CD4-positive, alpha-beta T cell treated with Interferon alpha-2 for 1 hour (primary cell): Measurements from ENCODE around the gene ADM5.

Source experiments
- DNase-seq, 2 donors: peaks; one replicate each; pipeline ENCODE4 v3.0.0-alpha.2; 2020 to 2022

The ADM5 gene

DNA sequence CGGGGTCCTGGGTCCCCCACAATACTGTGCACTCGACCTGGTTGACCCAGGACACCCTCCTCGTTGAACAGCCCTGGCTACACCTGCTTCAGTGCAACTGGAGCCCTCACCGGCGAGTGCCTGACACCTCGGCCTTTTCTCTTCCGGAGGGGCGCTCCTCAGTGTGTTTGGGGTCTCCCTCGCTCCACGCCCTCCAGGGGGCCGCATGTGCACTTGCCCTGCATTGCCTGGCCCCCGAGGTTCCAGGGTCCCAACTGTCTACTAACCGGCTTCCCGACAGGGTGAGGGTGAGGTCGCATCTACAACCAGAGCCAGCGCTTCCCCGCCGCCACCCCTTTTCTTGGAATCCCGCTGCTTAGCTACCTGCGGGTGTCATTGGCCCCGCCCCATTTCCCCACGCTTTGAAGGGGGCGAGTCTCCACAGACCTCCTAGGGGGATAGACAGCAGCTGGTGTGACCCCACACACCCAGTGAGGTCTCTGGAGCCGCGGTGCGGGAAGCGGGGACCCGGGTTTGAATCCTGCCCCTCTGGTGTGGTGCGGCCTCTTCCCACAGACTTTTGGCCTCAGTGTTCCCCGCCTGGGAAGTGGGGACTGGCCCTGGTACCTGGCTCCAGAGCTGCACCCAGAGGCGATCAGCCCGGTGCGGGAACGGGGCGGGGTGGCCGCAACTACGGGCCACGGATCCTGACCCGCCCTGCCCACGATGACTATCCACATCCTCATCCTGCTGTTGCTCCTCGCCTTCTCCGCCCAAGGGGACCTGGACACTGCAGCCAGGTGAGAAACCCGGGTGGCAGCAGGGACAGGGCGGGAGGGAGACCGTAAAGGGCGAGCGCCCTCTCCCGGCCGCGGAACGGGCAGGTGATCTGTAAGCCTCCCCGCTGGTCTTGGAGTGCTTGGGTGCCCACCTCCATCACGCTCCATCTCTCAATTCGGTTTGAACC, at the start of gene ADM5:
ADM5 (plus strand) TSS at position 462 of the 946 bp plus-strand sequence; CDS start at position 706, 244 bp downstream.
- peak; percentile 17 to 51 for DNase-seq

- peak; percentile 100 for DNase-seq
These were observed 49.1 kb upstream of the ADM5 start, which contains the start of gene RRAS for GRCh38 chr19:49640113-49640898. RRAS (minus strand) TSS chr19:49640143; CDS start chr19:49640098, 45 bp downstream.

DNA sequence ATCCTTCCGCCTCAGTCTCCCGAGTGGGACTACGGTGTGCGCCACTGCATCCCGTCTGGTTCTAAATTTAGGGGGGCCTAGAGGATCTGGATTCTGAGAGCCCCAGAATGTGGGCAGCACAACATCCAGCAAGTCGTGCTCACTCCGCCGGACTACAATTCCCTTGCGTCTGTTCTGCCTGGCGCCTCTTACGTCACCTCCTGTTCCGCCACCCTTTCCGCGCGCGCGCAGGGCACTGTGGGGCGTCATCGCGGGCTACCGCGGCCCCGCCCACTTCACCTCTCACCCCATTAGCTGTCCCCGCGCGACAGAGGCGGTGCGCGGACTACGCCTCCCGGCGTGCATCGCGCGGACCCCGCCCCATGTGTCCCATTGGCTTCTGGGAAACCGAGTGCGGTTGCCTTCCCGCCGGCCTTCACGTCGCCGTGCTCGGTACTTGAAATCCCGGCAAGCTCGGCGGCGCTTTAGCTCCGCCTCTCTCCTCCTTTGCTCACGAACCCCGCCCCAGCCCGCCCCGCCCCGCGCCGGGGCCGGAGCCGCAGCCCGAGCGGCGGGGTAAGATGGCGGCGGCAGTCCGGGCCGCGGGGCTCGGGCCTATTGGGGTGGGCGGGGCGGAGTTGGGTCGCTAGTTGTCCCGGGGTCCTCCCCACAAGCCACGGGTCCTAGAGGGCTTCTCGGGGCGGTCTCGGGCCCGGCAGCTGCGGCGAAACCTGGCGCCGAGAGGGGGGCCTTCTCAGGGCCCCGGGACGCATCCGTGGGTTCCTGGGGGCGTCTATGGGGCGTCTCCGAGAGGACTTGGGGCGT, 47.5 kb upstream of the ADM5 start, which contains the start of gene SCAF1:
SCAF1 (plus strand) TSS at position 522 of the 804 bp plus-strand sequence. CDS start 2,818 bp downstream, outside the sequence.
- peak; percentile 100 for DNase-seq

DNA sequence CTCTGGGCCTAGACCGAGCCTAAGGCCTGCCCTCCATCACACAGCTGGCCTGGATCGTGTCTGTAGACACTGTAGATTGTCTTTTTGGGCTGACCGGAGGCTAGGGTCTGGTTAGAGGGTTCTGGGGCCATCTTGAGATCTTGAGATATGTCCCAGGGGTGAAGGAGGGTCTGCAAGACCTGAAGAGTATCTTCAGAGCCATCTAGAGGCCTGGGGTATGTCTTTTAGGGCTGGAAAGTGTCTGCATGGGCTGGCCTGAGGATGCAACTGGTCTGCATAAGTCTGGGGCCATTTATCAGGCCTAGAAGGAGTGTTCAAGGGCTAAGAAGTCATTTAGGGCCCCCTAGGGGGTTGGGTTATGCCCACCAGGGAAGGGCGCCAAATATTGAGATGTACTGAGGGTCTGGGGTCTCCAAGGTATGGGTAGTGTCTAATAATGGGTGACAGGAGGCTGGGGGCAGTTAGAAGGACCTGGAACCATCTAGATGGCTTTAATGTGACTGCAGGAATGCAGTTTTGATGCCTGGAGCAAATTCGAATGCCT, 46.8 kb upstream of the ADM5 start:
- no peak for DNase-seq

GRCh38 chr19:49643466-49643865, 45.9 kb upstream of the ADM5 start:
- DNase-seq, result no peak

DNA sequence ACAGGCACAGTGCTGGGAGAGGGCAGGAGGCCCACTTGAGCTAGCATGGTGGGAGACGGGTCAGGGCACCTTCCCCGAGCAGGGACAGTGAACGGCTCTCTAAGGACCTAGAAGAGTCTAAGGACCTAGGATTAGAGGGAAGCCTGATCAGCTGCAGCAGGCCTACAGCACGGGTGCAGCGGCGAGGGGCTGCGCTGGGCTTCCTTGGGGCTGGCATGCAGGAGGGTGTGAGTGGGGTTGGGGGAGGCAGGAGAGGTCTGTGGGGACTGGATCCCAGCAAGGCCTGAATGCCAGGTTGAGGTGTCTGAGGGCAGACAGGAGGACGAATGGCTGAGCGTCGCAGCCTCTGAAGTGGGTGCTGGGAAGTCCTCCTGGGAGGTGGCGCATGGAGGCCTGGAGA, 43.8 kb upstream of the ADM5 start:
- DNase-seq, result no peak

GRCh38 chr19:49645995-49646394, 43.4 kb upstream of the ADM5 start:
- DNase-seq, result no peak

- DNase-seq, result no peak
These were observed 42.8 kb upstream of the ADM5 start for GRCh38 chr19:49646586-49646985.

GRCh38 chr19:49651029-49651819, 38.2 kb upstream of the ADM5 start:
- no peak for DNase-seq

GRCh38 chr19:49651820-49652550, 37.4 kb upstream of the ADM5 start:
- DNase-seq, result no peak

GRCh38 chr19:49652551-49653465, 36.6 kb upstream of the ADM5 start:
- no peak for DNase-seq

DNA sequence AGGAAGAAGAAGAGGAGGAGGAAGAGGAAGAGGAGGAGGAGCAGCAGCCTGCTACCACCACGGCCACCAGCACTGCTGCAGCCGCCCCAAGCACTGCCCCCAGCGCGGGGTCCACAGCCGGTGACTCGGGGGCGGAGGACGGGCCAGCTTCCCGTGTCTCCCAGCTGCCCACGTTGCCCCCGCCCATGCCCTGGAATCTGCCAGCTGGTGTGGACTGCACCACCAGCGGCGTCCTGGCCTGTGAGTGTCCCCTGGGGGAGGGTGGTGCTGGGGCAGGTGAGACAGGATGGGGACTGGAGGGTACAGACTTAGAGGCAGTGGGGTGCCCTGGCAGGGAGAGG, 36.0 kb upstream of the ADM5 start:
- no peak for DNase-seq

DNA sequence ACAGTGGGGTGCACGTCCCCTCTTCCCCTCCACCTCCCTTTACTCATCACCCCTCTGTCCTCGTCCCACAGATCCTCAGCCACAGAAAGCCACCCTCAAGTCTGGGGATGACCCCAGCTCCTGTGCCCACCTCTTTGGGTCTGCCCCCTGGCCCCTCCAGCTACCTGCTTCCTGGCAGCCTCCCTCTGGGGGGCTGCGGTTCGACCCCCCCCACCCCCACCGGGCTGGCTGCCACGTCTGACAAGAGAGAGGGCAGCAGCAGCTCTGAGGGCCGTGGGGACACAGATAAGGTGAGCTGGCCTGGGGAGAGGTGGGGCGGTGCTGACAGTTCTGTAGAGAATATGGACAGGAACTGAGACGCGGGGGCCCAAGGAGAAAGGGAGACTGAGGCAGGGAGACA, 34.8 kb upstream of the ADM5 start:
- DNase-seq, result no peak

- no peak for DNase-seq
These were observed 33.6 kb upstream of the ADM5 start for GRCh38 chr19:49655570-49656455.

GRCh38 chr19:49656456-49657109, 32.8 kb upstream of the ADM5 start:
- no peak for DNase-seq

- no peak for DNase-seq
These were observed 31.8 kb upstream of the ADM5 start for GRCh38 chr19:49657493-49658138.

DNA sequence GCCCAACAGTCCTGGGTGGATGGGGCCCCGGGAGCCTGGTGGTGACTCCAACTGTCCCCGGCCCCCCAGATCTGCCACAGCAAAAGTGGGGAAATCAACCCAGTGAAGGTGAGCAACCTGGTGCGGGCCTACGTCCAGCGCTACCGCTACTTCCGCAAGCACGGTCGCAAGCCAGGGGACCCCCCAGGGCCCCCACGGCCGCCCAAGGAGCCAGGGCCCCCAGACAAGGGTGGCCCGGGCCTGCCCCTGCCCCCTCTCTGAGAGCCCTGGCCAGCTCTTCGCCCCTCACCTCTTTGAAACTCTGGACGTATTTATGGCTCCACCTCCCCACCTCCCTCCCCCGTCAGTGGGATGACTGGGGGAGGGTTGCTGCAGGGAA, 31.3 kb upstream of the ADM5 start:
- no peak for DNase-seq
